Peyer's patch (tissue), 4 donors: Measurements from ENCODE around the gene IGLL1.

Experiments
- POLR2A ChIP-seq, 2 donors: fragments of 450-650 bp; IDR thresholded peaks; one replicate each; pipeline ENCODE4 v1.5.1; 2017; ENCODE audit warnings: antibody characterized with exemption in 2 of 2, mild to moderate bottlenecking in 2 of 2, moderate library complexity in 2 of 2
- TF ChIP-seq, protein P1 (sequence below), 6 experiments: fragments of 450-650 bp in 4 of 6; fragments of 200-600 bp in 2 of 6; sonication (generic) in 1 of 6; IDR thresholded peaks; one replicate each; pipeline ENCODE4 v1.5.1; 2017 to 2019; ENCODE audit warnings: antibody characterized with exemption in 6 of 6, mild to moderate bottlenecking in 3 of 6, moderate library complexity in 1 of 6

DNA sequence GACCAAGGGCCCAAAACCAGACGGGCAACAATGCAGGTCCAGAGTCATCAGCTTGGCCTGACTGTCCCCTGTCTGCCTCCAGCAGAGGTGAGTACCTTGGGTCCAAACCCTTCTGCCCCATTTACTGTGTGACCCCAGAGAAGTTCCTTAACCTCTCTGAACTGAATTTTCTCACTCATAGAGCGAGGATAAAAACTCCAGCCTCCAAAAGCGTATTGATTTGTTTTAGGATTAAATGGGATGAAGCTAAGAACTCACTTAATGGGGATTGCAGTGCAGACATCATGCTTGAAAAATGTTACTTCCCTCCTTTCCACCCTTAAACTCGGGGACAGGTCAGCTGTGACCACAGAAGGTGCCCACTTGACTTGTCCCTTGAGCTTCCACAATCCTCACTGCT lies 22.6 kb downstream of the IGLL1 start:
- TF ChIP-seq, protein P1, sequence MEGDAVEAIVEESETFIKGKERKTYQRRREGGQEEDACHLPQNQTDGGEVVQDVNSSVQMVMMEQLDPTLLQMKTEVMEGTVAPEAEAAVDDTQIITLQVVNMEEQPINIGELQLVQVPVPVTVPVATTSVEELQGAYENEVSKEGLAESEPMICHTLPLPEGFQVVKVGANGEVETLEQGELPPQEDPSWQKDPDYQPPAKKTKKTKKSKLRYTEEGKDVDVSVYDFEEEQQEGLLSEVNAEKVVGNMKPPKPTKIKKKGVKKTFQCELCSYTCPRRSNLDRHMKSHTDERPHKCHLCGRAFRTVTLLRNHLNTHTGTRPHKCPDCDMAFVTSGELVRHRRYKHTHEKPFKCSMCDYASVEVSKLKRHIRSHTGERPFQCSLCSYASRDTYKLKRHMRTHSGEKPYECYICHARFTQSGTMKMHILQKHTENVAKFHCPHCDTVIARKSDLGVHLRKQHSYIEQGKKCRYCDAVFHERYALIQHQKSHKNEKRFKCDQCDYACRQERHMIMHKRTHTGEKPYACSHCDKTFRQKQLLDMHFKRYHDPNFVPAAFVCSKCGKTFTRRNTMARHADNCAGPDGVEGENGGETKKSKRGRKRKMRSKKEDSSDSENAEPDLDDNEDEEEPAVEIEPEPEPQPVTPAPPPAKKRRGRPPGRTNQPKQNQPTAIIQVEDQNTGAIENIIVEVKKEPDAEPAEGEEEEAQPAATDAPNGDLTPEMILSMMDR (IDR thresholded peaks at IDR 0.05) = no peak
- no peak for TF ChIP-seq POLR2A (IDR thresholded peaks at IDR 0.05)
